ENCODE results near the gene CX3CR1. TPM values are rescaled to one million over a fixed set of nuclear protein-coding genes. Genes with fewer than 3 reads are reported as not detected.

Gene CX3CR1
- total RNA-seq, 1 experiment from 2014 or later, result not detected

DNA sequence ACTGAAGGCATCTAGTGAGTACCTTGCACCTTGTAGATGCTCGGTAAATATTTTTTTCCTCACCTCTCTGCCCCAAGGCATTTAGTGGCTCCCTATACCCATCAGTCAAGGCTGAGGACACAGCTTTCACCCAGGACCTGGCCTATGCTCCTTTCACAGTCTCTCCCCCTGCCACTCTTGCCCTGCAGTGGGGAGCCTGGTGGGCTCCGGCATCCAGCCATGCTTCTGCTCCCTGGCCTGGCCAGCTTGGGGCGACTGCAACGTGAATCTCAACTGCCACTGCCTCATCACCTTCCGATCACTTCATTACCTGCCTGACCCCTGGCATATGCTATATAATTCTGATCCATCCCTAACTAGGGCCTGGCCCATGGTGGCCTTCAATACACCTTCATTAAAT lies 735 bp upstream of the CX3CR1 start:
- Histone ChIP-seq H2AFZ (ENCODE audit: low read length) (no peak overlapping the region), H3F3A (ENCODE audit: low read length, unreplicated experiment) (no peaks in the 10 kb centered on the region), H3K9me3 (ENCODE audit: low read length) (no peaks in the 10 kb centered on the region), H3K4me1 (ENCODE audit: insufficient read depth, low read length) (no peaks in the 10 kb centered on the region), H4K20me1 (ENCODE audit: low read length) (no peaks in the 10 kb centered on the region), H3K9me2 (replicated peaks; ENCODE audit: low read length) (no peaks in the 10 kb centered on the region), H3K4me2 (ENCODE audit: low read length) (no peak overlapping the region), H3K27ac (ENCODE audit: low read length) (no peak overlapping the region), H3K9ac (ENCODE audit: low read length) (no peak overlapping the region), H3K36me3 (ENCODE audit: low read depth, low read length) (no peaks in the 10 kb centered on the region), H3K27me3 (ENCODE audit: low read length) (peaks cover 34% of the 10 kb centered on the region), H3K79me2 (ENCODE audit: low read length) (no peaks in the 10 kb centered on the region), H3K4me3 (ENCODE audit: low read length) (no peak overlapping the region)
- BruUV-seq (replicated peaks), result no TSS peak
- intact Hi-C loops (cut with micrococcal nuclease), result no loop called here
- TF ChIP-seq, protein P1, sequence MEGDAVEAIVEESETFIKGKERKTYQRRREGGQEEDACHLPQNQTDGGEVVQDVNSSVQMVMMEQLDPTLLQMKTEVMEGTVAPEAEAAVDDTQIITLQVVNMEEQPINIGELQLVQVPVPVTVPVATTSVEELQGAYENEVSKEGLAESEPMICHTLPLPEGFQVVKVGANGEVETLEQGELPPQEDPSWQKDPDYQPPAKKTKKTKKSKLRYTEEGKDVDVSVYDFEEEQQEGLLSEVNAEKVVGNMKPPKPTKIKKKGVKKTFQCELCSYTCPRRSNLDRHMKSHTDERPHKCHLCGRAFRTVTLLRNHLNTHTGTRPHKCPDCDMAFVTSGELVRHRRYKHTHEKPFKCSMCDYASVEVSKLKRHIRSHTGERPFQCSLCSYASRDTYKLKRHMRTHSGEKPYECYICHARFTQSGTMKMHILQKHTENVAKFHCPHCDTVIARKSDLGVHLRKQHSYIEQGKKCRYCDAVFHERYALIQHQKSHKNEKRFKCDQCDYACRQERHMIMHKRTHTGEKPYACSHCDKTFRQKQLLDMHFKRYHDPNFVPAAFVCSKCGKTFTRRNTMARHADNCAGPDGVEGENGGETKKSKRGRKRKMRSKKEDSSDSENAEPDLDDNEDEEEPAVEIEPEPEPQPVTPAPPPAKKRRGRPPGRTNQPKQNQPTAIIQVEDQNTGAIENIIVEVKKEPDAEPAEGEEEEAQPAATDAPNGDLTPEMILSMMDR (conservative IDR thresholded peaks at IDR 0.05; ENCODE audit: low read depth, low read length), result no peak
- TF ChIP-seq EZH2 (IDR thresholded peaks at IDR 0.05; ENCODE audit: low read length, unreplicated experiment), result no peak
- no peak for TF ChIP-seq EZH2phosphoT487 (IDR thresholded peaks at IDR 0.05; ENCODE audit: borderline replicate concordance, low read length)
- POLR2A ChIA-PET (ENCODE audit: unreplicated experiment), result no interaction called here
- ATAC-seq (no peak), DNase-seq (no peak)
- CTCF ChIA-PET, result interaction anchor here (0.9 kb wide), 1 partner anchor 8 kb away, joined by 6 read pairs; no protein-coding TSS in a partner anchor

DNA sequence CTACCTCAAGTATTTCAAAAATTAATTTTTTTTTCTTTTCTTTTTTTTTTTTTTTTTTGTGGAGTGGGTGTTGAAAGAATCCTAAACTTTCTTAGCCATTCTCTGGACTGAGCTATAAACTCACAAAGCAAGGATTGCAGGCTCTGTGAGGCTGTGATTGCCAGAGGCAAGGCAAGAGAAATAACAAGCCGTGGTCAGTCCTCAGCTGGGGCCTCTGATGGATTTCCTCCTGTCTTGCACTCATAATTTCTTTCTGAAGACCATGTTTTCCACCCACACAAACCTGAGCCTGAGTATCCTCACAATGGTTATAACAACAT lies 1.3 kb downstream of the CX3CR1 start:
- no peaks in the 10 kb centered on the region for H3K4me1 ChIP-seq (ENCODE audit: insufficient read depth, low read length)
- DNase-seq, result no peak

More for the DNA sequence above, 1.3 kb downstream of the CX3CR1 start:
- Histone ChIP-seq H3K79me2 (ENCODE audit: low read length) (no peaks in the 10 kb centered on the region), H3K27ac (ENCODE audit: low read length) (no peak overlapping the region), H3K27me3 (ENCODE audit: low read length) (peaks cover 37% of the 10 kb centered on the region), H3K9ac (ENCODE audit: low read length) (no peak overlapping the region), H3F3A (ENCODE audit: low read length, unreplicated experiment) (no peaks in the 10 kb centered on the region), H3K4me3 (ENCODE audit: low read length) (no peak overlapping the region), H4K20me1 (ENCODE audit: low read length) (no peaks in the 10 kb centered on the region), H3K4me2 (ENCODE audit: low read length) (no peak overlapping the region), H3K36me3 (ENCODE audit: low read depth, low read length) (no peaks in the 10 kb centered on the region), H3K9me2 (replicated peaks; ENCODE audit: low read length) (no peaks in the 10 kb centered on the region), H2AFZ (ENCODE audit: low read length) (no peak overlapping the region), H3K9me3 (ENCODE audit: low read length) (no peaks in the 10 kb centered on the region)
- no peak for ATAC-seq
- ChIA-PET CTCF (interaction anchor here (0.7 kb wide), 1 partner anchor 87 kb away, joined by 5 read pairs; no protein-coding TSS in a partner anchor), POLR2A (ENCODE audit: unreplicated experiment) (no interaction called here)
- no TSS peak for BruUV-seq (replicated peaks)
- intact Hi-C loops (cut with micrococcal nuclease), result no loop called here
- TF ChIP-seq EZH2phosphoT487 (IDR thresholded peaks at IDR 0.05; ENCODE audit: borderline replicate concordance, low read length), result no peak
- TF ChIP-seq, protein P1 (conservative IDR thresholded peaks at IDR 0.05; ENCODE audit: low read depth, low read length), result no peak
- no peak for TF ChIP-seq EZH2 (IDR thresholded peaks at IDR 0.05; ENCODE audit: low read length, unreplicated experiment)
